COLO829 (cell line): ENCODE measurements around the gene NATD1.
"Not testable (repeated sequence)": the region's sequence is repeated elsewhere in the genome, so short reads cannot be mapped to it uniquely, and the experiment has no call there.

Source experiments
- DNase-seq: peaks from one replicate; pipeline ENCODE4 v3.0.0; 2012; ENCODE audit warnings: low spot score

Gene NATD1

DNA sequence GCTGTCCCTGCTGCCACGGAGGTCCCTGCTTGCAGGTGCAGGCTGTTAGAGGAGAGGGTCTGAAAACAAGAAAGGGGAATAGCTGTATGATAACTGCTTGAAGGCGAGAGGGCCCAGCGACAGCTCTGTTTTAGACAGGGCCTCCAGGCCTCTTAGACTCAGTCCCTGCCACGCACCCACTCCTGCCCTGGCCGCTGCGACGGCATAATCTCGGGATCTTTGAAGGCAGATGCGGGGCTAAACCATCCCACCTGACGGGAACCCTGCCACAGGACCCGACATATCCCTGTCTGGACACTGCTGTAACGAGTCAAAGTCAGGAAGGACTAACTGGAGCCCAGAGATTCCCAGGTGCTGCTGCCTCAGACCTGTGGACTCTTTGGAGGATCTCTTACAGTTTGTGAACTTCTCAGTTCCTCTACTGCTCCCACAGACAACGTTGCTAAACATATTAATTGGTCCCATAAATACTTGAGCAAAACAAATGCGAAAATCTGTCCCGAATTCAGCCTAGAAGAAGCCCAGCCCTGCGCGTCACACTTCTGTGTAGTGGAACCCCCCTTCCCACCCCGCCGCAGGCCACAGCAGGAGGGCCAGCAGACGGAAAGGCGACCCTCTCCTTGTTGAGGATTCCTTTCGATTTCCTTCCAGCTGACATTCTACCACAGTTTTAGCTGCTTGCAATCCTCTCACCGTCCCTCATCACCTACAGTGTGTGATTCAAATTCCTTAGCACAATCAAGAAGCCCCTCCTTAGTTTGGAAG is 38.3 kb downstream of the NATD1 start:
- DNase-seq: peak; percentile 15

DNA sequence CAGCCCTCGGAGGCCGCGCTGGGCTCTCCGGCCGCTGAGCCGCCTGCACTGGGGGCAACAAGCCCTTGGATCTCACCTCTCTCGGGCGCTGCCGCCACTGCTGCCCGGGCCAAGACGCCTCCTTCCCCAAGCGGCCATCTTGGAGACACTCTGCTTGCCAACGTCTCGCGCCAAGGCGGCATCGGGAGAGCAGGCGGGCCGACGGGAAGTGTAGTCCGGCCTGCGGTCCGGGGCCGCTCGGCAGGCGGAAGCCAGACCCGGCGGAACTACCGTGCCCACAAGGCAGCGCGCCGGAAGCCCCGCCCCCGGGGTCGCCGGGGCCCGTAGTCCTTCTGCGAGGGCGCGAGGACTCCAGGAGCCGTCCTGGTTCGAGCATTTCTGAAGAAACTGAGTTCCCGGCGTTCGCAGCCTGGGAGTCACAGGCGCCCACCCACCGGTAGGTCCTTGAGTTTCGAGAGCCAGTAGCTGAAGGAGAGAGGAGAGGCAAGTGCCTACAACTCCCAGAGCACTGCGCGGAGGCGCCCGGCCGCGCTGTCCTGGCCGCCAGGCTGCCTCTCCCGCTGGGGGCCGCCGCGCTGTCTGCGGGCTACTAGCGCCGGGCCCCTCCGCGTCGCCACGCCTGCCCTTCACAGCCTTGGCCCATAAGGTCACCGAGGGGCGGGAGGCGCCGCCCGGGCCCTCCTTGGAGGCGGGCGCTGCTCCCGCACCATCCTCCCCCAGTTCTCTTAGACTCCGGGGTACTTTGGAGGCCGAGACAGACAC is 39.0 kb downstream of the NATD1 start, which contains the start of gene TMEM11:
Gene TMEM11, minus strand, starts transcription at position 147 of the 762 bp plus-strand sequence. Its CDS starts 9 bp downstream, at position 138.
- peak; percentile 94 for DNase-seq

DNA sequence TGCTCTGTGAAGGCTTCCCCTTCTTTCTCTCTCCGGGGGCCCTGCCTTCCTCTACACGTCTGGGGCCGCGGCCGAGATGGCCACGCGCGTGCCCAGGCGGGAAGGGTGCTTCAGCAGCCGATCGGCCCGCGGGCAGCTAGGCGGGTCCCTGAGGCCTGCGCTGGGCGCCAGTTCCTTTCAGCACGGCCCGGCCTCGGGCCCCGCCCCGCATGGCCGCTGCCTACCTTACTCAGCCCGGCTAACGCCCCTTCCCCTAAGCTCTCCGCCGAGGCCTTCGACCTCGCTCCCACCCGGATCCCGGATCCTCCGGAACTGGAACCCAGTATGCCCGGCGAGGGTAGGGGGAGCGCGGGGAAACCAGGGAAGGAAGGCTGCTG is 39.6 kb downstream of the NATD1 start:
- no peak for DNase-seq

DNA sequence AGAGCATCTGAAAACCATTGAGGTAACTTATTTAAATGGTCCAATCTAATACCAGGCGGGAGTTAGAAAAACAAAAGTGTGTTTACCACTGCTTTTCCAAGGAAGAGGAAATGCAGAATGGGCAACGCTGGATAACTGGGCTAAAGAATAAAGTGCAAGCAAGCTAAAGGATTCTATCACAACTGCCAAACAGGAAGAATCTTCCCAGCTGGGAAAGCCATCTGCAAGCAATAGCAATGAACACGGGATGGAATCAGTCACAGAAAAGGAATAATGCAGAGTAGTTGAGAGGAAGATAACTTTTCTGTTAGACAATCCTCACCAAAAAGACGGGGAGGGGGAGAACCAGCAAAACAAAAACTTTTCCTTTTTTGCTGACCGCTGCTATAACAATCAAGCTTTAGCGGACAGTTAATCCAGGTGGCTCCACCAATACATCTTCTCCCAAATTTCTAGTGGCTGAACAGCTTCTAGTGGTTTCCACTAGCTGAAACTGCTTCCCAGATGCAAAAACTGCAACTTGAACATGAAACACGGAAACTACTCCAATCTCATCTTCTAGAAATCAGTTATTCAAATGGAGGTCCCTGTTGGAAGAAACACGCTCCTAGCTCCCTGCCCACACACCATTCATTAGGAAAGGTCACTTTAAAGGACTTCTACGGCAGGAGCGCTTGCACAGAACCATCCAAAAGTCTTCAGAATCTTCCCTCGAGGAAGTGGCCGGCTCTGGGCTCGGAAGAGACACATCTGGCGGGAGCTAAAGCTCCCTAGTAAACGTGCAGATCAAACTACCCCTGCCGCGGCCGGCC is 40.2 kb downstream of the NATD1 start:
- DNase-seq: no peak

DNA sequence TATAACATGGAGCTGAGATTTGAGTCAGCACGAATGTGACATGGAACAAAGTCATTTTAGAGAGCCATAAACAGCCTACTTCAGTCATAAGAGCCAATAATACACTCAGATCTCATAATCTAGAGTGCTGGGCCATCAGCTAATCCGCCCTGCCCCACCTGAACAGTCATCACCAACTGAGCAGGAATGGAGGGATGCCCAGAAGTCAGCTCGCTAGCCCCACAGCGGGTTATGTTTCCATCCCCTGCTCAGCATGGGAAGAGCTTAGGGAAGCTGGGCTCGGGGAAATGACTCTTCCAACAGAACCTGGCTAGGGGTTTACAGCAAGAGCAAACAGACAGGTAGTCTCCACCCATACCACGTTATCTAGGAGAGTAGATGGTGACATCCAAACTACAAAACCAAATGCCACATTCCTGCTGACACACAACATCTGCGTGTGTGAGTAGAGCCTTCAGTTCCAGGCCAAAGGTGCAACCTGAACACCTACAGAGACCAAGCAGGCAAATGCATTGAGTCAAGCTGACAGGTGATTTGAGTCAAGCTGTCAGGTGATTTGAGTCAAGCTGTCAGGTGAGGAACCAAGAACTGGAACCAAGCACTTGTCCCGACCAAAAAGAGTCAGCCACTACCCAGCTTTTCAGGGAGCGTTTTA is 41.3 kb downstream of the NATD1 start:
- no peak for DNase-seq

DNA sequence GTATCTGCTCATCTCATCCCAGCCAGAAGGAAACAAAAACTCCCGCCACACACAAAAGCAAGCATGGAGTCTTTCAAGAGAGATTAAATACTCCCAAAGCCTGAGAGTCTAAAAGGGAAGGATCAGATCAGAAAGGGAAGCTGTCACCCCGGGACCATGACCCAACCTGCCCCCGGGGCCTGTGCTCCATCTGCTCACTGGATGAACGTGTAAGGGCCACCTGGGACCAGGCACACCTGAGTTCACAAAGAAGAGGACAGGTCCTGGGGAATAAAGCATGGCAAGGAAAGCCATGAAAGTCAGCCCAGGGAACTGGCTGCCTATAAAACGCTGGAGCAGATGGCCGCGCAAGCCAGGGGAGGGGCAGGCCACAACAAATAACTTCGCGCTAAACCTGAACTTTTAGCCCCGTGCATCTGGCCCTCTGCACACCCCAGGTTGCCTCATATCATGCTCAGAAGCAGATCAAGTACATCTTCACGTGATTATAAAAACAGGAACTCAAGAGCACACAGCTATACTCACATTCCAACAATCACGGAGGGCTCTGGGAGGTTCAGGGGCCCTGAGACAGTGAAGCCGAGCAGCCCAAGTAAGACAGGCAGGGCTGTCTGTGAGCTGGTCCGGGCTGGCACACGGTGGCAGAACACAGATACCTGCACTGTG is 42.7 kb downstream of the NATD1 start:
- no peak for DNase-seq

DNA sequence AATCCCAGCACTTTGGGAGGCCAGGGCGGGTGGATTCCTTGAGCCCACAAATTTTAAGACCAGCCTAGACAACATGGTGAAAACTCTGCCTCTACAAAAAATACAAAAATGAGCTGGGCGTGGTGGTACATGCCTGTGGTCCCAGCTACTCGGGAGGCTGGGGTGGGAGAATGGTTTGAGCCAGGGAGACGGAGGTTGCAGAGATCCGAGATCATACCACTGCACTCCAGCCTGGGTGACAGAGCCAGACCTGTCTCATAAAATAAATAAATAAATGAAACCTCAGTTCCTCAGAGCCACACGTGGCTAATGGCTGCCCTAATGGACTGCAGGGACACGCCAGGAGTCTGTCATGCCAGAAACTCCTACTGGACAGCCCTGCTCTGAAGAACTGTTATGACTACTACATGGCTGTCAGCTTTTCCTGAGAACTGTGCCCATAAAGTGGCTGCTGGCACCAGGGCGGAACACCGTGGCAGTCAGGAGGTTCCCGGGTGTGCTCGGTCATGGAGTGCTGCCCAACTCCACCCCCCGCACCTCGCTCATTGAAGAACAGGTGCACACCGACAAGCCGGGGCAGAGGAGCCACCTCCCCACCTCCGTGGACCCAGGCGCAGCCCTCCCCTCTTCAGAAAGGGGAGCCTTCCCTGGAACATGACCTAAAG is 43.6 kb downstream of the NATD1 start:
- DNase-seq: no peak

DNA sequence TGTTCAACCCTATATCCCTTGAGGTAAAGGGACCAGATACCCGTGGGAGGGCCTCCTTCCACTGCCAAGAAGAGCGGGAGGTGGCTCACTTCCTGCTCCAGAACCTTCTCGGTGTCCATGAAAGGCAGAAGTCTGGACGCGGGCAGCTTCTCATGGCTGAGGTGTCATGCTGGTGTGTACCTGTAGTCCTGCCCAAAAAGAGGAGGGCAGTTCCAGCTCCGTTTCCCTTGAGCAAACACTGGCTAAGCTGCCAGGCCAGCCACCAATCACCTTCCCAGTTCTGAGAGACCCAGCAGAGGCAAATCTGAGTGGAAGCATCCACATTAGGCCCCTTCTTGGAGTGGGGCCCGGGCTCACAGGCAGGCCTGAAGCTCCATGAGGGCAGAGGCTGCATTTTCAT is 44.9 kb downstream of the NATD1 start:
- DNase-seq: no peak

DNA sequence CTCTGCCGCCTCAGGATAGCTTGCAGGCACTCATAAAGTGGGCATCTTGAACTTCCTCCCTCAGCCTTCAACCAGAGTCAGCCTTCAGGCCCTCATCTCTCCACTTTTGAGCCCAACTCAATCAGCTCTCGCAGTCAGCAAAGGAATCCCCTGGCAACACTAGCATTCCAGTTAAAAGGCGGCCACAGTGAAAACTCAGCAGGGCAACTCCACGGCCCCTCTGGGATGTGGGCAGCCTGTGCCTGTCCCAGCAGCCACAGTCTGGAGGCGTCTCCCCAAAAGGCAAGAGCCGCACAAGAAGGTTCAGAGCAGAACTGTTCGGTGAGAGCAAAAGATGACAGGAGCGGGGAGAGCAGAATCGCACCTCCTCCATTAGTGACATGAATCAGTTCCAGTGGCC is 48.3 kb downstream of the NATD1 start:
- no peak for DNase-seq

DNA sequence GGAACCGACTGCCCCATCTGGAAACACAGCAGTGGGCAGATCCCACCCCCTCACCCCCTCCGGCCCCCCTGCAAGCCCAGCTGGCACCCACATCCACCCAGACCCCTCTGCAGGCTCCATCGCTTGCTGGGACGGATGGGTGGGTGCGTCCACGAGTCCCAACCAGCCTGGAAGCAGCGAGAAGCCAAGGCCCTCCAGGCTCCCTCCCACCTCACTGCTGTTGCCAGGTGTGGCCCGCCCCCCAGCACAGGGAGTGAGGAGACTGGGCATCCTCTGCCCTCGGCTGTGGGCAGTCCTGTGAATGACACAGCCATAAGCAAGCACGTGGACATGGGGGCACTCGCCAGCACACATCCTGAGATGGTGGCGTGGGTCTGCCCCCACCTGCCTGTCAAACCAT is 50.7 kb downstream of the NATD1 start:
- no peak for DNase-seq

DNA sequence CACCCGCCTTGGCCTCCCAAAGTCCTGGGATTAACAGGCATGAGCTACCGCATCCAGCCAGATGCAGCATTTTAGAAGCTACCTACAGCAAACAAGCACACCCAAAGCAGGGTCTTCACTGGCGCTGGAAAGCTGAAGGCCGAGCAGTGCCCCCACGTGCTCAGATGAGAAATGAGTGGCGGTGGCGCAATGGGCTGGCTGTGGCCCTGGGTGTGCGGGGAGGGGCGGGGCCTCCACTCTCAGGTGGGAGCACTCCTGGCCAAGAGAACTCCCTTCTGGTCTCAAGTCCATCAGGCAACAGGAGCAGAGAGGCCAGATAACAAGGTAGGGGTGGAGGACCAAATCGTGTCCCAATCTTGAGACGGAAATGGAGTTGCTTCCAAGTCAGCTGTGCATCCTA is 51.3 kb downstream of the NATD1 start:
- DNase-seq: no peak

DNA sequence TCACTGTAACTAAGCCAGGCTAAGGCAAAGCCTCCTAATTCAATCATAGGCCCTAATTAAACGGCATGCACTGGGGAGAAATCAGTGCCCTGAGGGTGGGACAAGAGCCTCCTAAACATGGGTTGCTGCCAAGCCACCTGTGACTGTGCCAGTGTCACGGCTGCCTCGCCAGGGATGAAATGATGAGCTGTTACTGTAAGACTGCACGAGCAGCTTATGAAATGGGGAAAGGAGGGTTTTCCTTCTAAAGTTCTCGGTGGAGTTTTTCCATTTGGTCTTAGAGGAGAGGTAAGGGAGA is 52.0 kb downstream of the NATD1 start:
- DNase-seq: no peak

DNA sequence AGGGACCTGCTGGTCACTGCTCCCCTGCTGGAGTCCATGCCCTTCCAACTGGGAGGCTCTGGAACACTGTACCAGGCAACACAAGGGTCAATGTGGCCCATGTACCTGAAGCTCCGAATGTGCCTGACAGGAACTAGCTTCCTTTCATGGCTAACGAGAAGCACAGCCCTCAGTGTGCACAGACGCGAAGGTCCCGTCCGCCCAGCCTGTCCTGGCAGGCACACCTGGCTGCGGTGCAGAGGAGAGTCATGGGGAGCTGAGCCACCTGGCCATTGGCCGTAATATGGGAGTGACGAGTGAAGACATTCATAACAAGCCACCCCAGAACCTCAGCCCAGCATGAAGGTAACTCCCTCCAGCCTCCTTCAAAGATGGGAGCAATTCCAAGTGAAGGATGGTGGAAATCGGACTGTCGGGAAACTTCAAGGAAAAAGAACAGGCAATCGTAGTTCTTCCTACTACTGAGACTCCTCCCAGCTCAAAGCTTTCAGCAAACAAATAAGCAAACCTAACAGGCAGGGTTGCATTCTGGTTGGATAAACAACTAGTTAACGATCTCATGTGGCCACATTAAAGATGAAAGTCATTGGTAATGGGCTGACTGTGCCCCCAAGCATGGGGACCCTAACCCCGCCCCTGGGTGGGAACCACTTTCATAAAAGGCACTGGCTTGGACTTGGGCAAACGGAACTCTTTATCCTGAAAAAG is 52.5 kb downstream of the NATD1 start:
- DNase-seq: no peak

DNA sequence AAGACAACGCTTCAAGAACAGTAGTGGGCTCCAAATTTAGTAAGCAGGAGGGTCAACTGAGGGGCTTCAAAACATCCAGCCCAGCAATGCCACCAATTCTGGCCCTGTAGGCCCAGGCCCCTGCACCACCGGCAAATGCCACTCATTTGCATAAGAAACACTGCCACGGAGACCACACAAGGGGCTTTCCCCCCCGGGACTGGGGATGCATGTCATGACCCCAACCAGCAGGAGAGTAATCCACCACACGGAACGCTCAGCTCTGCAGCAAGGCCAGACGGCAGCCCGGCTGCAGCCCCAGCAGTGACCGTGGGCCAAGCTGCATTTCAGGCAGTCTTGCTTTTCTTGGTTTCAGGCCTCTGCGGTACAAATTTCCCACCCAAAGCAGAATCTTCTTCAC is 53.4 kb downstream of the NATD1 start:
- no peak for DNase-seq

DNA sequence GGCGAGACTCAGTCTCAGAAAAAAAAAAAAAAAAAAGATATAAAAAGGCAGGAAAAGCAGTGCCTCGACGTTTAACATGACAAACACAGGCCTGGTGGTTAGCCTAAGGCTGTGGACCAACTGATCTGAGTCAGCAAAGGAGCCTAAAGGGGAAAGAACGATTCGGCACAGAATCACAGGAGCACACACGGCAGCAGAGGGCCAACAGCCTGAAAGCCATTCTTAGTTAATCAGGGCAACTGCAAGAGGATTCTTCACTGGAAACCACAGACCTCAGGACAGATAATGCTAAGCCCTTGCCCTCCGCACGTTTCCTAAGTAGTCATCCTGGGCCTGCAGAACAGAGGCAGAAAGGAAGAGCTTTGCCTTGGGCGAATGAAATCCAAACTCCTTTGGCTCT is 53.9 kb downstream of the NATD1 start:
- no peak for DNase-seq

DNA sequence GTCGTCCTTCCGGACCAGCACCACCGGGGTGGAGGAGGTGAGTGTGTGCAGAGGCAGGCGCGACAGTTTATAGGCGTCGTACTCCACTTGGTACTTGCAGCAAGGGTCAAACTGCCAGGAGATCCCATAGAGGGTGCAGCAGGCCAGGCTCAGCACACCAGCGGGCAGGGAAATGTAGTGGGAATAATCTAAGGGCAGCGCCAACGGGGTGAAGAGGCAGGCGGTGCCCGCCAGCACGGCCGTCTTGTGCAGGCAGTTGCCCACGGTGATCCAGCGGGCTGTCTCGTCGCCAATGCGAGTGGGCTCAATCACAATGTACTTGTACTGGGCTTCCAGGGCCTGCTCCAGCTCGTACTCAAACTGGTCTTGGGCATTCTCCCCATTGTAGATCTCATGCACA is 54.8 kb downstream of the NATD1 start:
- DNase-seq: no peak

DNA sequence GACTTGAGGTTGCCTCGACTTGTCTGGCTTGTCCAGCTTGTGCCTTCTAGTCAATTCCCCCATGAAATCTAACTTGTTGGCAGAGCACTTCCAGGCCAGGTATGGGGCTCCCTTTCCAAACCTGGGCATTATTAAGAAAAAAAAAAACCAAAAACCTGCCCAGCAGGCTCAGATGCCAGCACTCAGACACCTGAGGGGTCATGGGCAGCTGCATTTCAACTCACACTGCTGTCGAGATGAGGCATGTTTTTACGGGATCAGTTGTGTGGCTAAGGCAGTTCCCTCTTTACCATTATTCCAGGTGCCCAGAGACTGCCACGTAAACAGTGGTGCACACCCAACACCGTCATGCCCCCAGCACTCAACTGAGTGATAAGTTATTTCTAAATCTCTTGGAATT is 57.1 kb downstream of the NATD1 start:
- no peak for DNase-seq

DNA sequence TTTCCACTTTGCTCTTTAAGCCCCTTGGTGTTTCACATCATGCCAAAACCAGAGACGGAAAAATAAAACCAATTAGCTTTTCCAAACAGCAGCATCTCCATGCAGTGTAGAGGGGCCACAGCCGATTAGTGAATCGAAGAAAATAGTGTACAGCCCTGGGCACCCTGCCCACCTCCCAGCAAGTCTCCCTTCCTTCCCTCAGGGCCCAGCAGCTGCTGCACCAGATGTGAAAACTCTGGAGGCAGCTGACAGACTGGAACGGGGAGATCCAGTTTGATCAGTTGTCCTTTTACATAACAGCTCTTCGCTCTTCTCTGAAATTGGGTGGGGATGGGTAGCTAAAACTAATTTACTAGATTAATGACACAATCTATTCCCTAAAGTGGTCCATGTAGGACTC is 58.5 kb downstream of the NATD1 start:
- DNase-seq: no peak

DNA sequence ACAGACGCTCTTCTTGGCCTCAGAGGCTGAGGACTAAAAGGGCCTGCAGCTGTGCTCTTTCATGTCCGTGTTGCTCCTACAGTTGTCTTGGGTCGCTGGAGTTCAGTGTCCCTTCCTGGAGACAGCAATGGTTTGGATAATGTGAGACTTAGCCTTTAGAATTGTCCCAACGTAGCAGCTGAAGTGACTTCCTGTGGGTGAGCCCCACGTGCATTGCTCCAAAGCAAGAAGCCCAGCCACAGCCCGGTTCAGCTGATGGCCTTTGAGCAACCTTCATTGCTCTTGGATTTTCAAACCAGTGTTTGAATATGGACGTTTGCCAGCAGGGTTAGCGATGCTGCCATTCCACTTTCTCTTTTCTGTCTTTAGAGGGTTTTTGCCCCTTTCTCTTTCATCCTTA is 59.0 kb downstream of the NATD1 start:
- no peak for DNase-seq

DNA sequence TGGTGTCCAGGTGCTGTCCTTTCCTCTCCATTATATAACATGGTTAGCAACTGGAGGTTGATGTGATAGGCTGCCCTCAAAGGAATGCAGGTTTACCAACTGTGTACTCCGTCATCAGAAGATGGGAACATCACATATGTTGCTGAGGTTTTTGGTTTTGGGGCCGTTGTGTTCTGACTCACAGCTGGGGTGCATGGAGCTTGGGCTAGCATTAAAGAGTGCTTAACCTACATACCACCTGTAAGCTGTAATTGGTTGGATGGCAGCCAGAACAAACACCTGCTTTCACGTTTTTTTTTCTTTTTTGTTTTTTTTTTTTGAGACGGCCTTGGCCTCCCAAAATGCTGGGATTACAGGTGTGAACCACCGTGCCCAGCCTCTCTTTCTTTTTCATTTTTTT is 60.2 kb downstream of the NATD1 start:
- DNase-seq: no peak

DNA sequence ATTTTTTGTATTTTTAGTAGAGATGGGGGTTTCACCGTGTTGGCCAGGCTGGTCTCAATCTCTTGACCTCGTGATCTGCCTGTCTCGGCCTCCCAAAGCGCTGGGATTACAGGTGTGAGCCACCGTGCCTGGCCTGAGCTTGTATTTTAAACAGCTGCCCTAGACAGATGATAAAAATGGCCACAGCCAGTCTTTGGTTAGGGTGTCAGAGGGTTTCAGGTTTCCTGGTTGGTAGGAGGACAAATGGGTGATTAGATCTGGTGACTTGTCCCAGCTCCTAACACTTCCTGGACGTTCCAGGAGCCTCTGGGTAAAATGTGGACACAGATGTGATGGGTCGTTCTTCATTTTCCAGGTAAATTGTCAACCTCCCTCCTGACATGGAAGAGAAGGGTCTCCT is 60.8 kb downstream of the NATD1 start:
- not testable (repeated sequence) for DNase-seq
